Osteoblast (primary cell): ENCODE measurements around the gene SIRPB1. TPM values are rescaled to one million over a fixed set of nuclear protein-coding genes. Genes with fewer than 3 reads are reported as not detected.
"Not testable (repeated sequence)": the region's sequence is repeated elsewhere in the genome, so short reads cannot be mapped to it uniquely, and the experiment has no call there.

Experiments
- DNase-seq: peaks from one replicate; pipeline ENCODE4 v3.0.0; 2011; ENCODE audit warnings: low spot score, mixed read lengths; ENCODE audit not compliant: insufficient read length; ENCODE audit errors: missing footprints
- H2AFZ ChIP-seq: 2 replicates; pipeline ENCODE4 v1.6.0; 2011; ENCODE audit warnings: mild to moderate bottlenecking, low read length
- H3K27ac ChIP-seq: 2 replicates; pipeline ENCODE4 v1.5.1; 2011; ENCODE audit warnings: mild to moderate bottlenecking, low read depth, low read length, moderate library complexity
- H3K27me3 ChIP-seq: 2 replicates; pipeline ENCODE4 v1.6.0; 2012; ENCODE audit warnings: mild to moderate bottlenecking, control low read depth, inconsistent platforms, low read length, moderate library complexity; ENCODE audit not compliant: insufficient read depth
- H3K36me3 ChIP-seq: 2 replicates; pipeline ENCODE4 v1.5.1; 2011; ENCODE audit warnings: mild to moderate bottlenecking, low read length, control low read depth, moderate library complexity; ENCODE audit not compliant: insufficient read depth
- H3K4me1 ChIP-seq: 2 replicates; pipeline ENCODE4 v1.5.1; 2011; ENCODE audit warnings: mild to moderate bottlenecking, low read length, control low read depth, moderate library complexity; ENCODE audit not compliant: insufficient read depth
- H3K4me2 ChIP-seq: 2 replicates; pipeline ENCODE4 v1.6.0; 2011; ENCODE audit warnings: mild to moderate bottlenecking, low read length; ENCODE audit not compliant: insufficient read depth
- H3K4me3 ChIP-seq: fragments of 200-600 bp; sonication (generic); 3 replicates; pipeline ENCODE4 v1.5.1; 2012; ENCODE audit warnings: mild to moderate bottlenecking, low read length, inconsistent platforms; ENCODE audit not compliant: insufficient read depth
- H3K79me2 ChIP-seq: 2 replicates; pipeline ENCODE4 v1.6.0; 2012; ENCODE audit warnings: mild to moderate bottlenecking, low read length, control low read depth, inconsistent platforms; ENCODE audit not compliant: insufficient read depth
- H3K9me3 ChIP-seq: 2 replicates; pipeline ENCODE4 v1.5.1; 2011; ENCODE audit warnings: low read depth, low read length, control low read depth
- H4K20me1 ChIP-seq: 2 replicates; pipeline ENCODE4 v1.6.0; 2012; ENCODE audit warnings: mild to moderate bottlenecking, low read length, control low read depth; ENCODE audit not compliant: insufficient read depth
- small RNA-seq: library from RNA; depleted of rRNA; stranded (forward); fragments of <200 nt; gene quantifications from one replicate; pipeline ENCODE3, GENCODE V24; 2012
- total RNA-seq: library from RNA; depleted of rRNA; stranded (reverse); fragments of >200 nt; gene quantifications from 2 replicates; pipeline ENCODE4 v1.2.3, GENCODE V29; 2012
- TF ChIP-seq, protein P1 (sequence below): IDR thresholded peaks from 2 replicates; pipeline ENCODE4 v1.5.1; 2011; ENCODE audit warnings: mild to moderate bottlenecking, low read depth, low read length, moderate library complexity; ENCODE audit errors: extremely low read depth

The SIRPB1 gene
- total RNA-seq, 1 donor, result 0.72 TPM

DNA sequence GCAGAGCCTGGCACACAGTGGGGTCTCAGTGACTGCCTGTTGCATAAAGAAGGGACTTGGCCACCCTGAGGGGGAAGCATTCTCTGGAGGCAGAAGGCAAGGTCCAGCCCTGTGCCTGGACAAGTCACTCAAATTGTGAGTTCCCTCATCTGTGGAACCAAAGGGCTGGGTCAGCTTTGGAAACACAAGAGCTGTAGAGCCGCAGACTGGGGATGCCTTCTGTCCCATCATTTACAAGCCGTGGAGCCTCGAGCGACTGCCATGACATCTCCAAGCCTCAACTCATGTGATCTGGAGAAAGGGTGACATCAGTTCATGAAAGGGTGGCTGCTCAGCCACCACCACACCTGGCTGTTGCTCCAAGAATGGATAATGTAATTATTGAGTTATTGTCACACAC is 41.9 kb downstream of the SIRPB1 start:
- no peaks in the 10 kb centered on the region for H3K79me2 ChIP-seq
- TF ChIP-seq, protein P1, sequence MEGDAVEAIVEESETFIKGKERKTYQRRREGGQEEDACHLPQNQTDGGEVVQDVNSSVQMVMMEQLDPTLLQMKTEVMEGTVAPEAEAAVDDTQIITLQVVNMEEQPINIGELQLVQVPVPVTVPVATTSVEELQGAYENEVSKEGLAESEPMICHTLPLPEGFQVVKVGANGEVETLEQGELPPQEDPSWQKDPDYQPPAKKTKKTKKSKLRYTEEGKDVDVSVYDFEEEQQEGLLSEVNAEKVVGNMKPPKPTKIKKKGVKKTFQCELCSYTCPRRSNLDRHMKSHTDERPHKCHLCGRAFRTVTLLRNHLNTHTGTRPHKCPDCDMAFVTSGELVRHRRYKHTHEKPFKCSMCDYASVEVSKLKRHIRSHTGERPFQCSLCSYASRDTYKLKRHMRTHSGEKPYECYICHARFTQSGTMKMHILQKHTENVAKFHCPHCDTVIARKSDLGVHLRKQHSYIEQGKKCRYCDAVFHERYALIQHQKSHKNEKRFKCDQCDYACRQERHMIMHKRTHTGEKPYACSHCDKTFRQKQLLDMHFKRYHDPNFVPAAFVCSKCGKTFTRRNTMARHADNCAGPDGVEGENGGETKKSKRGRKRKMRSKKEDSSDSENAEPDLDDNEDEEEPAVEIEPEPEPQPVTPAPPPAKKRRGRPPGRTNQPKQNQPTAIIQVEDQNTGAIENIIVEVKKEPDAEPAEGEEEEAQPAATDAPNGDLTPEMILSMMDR, result no peak
- H3K4me2 ChIP-seq, result no peak overlapping the region
- no peaks in the 10 kb centered on the region for H3K4me1 ChIP-seq
- H3K27me3 ChIP-seq, result no peaks in the 10 kb centered on the region
- no peaks in the 10 kb centered on the region for H3K9me3 ChIP-seq
- no peaks in the 10 kb centered on the region for H4K20me1 ChIP-seq
- no peak for DNase-seq
- no peak overlapping the region for H2AFZ ChIP-seq
- H3K36me3 ChIP-seq, result no peaks in the 10 kb centered on the region
- H3K27ac ChIP-seq, result no peak overlapping the region
- H3K4me3 ChIP-seq, result no peak overlapping the region

- not testable (repeated sequence) for H3K36me3 ChIP-seq, H3K27ac ChIP-seq, H4K20me1 ChIP-seq, H3K4me3 ChIP-seq, H3K27me3 ChIP-seq, H3K79me2 ChIP-seq, H3K4me1 ChIP-seq, H2AFZ ChIP-seq, H3K9me3 ChIP-seq, DNase-seq, H3K4me2 ChIP-seq
These were observed 42.5 kb downstream of the SIRPB1 start for GRCh38 chr20:1577313-1577712.

GRCh38 chr20:1576641-1577040 is 43.2 kb downstream of the SIRPB1 start:
- H3K79me2 ChIP-seq, result no peaks in the 10 kb centered on the region
- no peak for DNase-seq
- H3K4me2 ChIP-seq, result no peak overlapping the region
- TF ChIP-seq, protein P1, result no peak
- no peak overlapping the region for H3K27ac ChIP-seq
- H3K27me3 ChIP-seq, result no peaks in the 10 kb centered on the region
- H3K36me3 ChIP-seq, result no peaks in the 10 kb centered on the region
- H4K20me1 ChIP-seq, result no peaks in the 10 kb centered on the region
- H3K4me1 ChIP-seq, result no peaks in the 10 kb centered on the region
- no peak overlapping the region for H3K4me3 ChIP-seq
- no peak overlapping the region for H2AFZ ChIP-seq
- H3K9me3 ChIP-seq, result no peaks in the 10 kb centered on the region

DNA sequence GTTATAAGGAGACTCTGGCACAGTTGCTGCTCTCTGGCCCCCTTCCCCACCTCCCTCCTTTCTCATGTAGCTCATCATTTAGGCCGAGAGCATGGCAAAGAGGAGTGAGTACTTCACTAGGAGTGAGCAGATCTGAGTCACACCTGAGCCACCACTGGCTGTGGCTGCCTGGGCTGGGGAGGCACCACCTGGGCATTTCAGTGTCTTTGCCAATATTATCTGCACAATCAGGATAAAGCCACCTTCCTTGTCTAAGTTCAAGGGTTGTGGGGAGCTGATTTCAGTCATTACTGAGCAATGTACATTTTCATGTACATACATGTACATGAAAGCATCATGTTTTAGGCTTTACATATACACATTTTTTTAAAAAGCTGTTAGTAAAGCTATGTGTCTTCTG is 43.8 kb downstream of the SIRPB1 start:
- H3K79me2 ChIP-seq, H3K9me3 ChIP-seq, DNase-seq, H4K20me1 ChIP-seq, H3K27me3 ChIP-seq, H2AFZ ChIP-seq, H3K4me2 ChIP-seq, H3K27ac ChIP-seq, H3K4me1 ChIP-seq, H3K36me3 ChIP-seq, H3K4me3 ChIP-seq: not testable (repeated sequence)

GRCh38 chr20:1571583-1571982 is 48.2 kb downstream of the SIRPB1 start:
- not testable (repeated sequence) for H2AFZ ChIP-seq, H3K9me3 ChIP-seq, H4K20me1 ChIP-seq, H3K4me2 ChIP-seq, DNase-seq, H3K4me3 ChIP-seq, H3K27me3 ChIP-seq, H3K36me3 ChIP-seq, H3K27ac ChIP-seq, H3K79me2 ChIP-seq
- peaks cover 14% of the 10 kb centered on the region for H3K4me1 ChIP-seq

Small RNA genes within 50 kb of the gene (small RNA-seq; reads per million reads assigned to genes)
- gene RN7SL561P, result not detected

Other genes starting within 250 kb of the SIRPB1 start
- gene FKBP1A, start 227.0 kb downstream of the SIRPB1 start, total RNA-seq, result 150 and 154 TPM in 2 replicates
- 23.0 and 30.0 TPM in 2 replicates for gene NSFL1C, start 153.2 kb downstream of the SIRPB1 start, total RNA-seq
- under 0.01 TPM in 1 of 2 replicates, not detected in the other for gene SIRPB2, start 128.6 kb downstream of the SIRPB1 start, total RNA-seq
- not detected in 2 replicates for gene SIRPD, start 62.3 kb downstream of the SIRPB1 start, total RNA-seq
- not detected in 2 replicates for gene SIRPG, start 37.8 kb upstream of the SIRPB1 start, total RNA-seq